OCI-LY7 (cell line): ENCODE results near the gene DDB1. TPM values are rescaled to one million over a fixed set of nuclear protein-coding genes. Genes with fewer than 3 reads are reported as not detected.

Source experiments
- BruUV-seq: library from RNA; stranded (reverse); fragments of 400-500 nt; replicated peaks from 2 replicates; lab custom pipeline; 2021; lab: Mats Ljungman, UMichigan
- CTCF ChIA-PET: fragments of 300-600 bp; sonication (Branson Sonifier 250); formaldehyde crosslinking; loops from one replicate; lab custom pipeline; 2022; ENCODE audit warnings: antibody characterized with exemption; ENCODE audit not compliant: unreplicated experiment; lab: Charles Lee
- POLR2A ChIA-PET: fragments of 300-600 bp; sonication (Branson Sonifier 250); formaldehyde crosslinking; loops from one replicate; lab custom pipeline; 2022; ENCODE audit warnings: antibody characterized with exemption; lab: Charles Lee
- DNase-seq: peaks from one replicate; pipeline ENCODE4 v3.0.0-alpha.2; 2015; ENCODE audit warnings: low spot score
- H2AFZ ChIP-seq: fragments of 200-600 bp; sonication (generic), shearing (Covaris generic); 2 replicates; pipeline ENCODE4 v1.6.1; 2014; ENCODE audit warnings: mild to moderate bottlenecking, antibody characterized with exemption, low read length, moderate library complexity
- H3K27ac ChIP-seq: fragments of 200-600 bp; sonication (generic); 2 replicates; pipeline ENCODE4 v1.5.1; 2014; ENCODE audit warnings: mixed run types, low read depth, mild to moderate bottlenecking, moderate library complexity, low read length, inconsistent platforms; ENCODE audit not compliant: poor library complexity, severe bottlenecking
- H3K36me3 ChIP-seq: fragments of 200-600 bp; sonication (generic); 2 replicates; pipeline ENCODE4 v1.6.1; 2014; ENCODE audit warnings: mild to moderate bottlenecking, antibody characterized with exemption, low read length, moderate library complexity, mixed read lengths; ENCODE audit not compliant: insufficient read depth
- H3K4me1 ChIP-seq: fragments of 200-600 bp; sonication (generic); 2 replicates; pipeline ENCODE4 v1.5.1; 2014; ENCODE audit warnings: mild to moderate bottlenecking, low read length; ENCODE audit not compliant: insufficient read depth, poor library complexity, severe bottlenecking
- H3K4me2 ChIP-seq: fragments of 200-600 bp; sonication (generic); 2 replicates; pipeline ENCODE4 v1.6.1; 2014; ENCODE audit warnings: mild to moderate bottlenecking, low read length
- H3K4me3 ChIP-seq: fragments of 200-600 bp; sonication (generic); 2 replicates; pipeline ENCODE4 v1.5.1; 2014; ENCODE audit warnings: mild to moderate bottlenecking, low read depth, low read length; ENCODE audit not compliant: poor library complexity, severe bottlenecking
- H3K79me2 ChIP-seq: fragments of 200-600 bp; sonication (generic); 2 replicates; pipeline ENCODE4 v1.6.1; 2016; ENCODE audit warnings: low read depth, mild to moderate bottlenecking, low read length, moderate library complexity, mixed read lengths; ENCODE audit not compliant: insufficient read depth
- H3K9me2 ChIP-seq: fragments of 200-600 bp; sonication (generic); 2 replicates; pipeline ENCODE4 v1.6.1; 2016; ENCODE audit warnings: mild to moderate bottlenecking, low read length, mixed read lengths; ENCODE audit not compliant: insufficient read depth
- H3K9me3 ChIP-seq: fragments of 200-600 bp; sonication (generic); 2 replicates; pipeline ENCODE4 v1.6.1; 2014; ENCODE audit warnings: mild to moderate bottlenecking, mixed run types, low read length, mixed read lengths
- H4K20me1 ChIP-seq: fragments of 200-600 bp; sonication (generic); 2 replicates; pipeline ENCODE4 v1.6.1; 2014; ENCODE audit warnings: mild to moderate bottlenecking, antibody characterized with exemption, low read length, moderate library complexity, mixed read lengths; ENCODE audit not compliant: insufficient read depth
- EZH2phosphoT487 ChIP-seq: fragments of 200-600 bp; sonication (generic); IDR thresholded peaks from 2 replicates; pipeline ENCODE4 v1.6.1; 2018; ENCODE audit warnings: low read depth, borderline replicate concordance, mild to moderate bottlenecking, mixed run types, antibody characterized with exemption, low read length, moderate library complexity, mixed read lengths
- intact Hi-C: fragments of 100-400 bp; cut with micrococcal nuclease; formaldehyde crosslinking; loops from one replicate; pipeline ENCODE4 v1.10.0; 2022; ENCODE audit not compliant: unreplicated experiment
- total RNA-seq, 2 experiments: library from RNA; depleted of rRNA in 1 of 2; stranded (reverse); fragments of >200 nt in 1 of 2; shearing (Covaris generic) in 1 of 2; gene quantifications; 2 replicates each; pipeline ENCODE4 v1.2.3, GENCODE V29; 2014 to 2022
- TF ChIP-seq, protein P1 (sequence below): fragments of 200-600 bp; sonication (generic); conservative IDR thresholded peaks from 2 replicates; pipeline ENCODE4 v1.5.1; 2014; ENCODE audit warnings: mild to moderate bottlenecking, antibody characterized with exemption, low read length, moderate library complexity, mixed read lengths

Gene DDB1
- total RNA-seq, 2 experiments from 2014 or later: 194 to 225 TPM

DNA sequence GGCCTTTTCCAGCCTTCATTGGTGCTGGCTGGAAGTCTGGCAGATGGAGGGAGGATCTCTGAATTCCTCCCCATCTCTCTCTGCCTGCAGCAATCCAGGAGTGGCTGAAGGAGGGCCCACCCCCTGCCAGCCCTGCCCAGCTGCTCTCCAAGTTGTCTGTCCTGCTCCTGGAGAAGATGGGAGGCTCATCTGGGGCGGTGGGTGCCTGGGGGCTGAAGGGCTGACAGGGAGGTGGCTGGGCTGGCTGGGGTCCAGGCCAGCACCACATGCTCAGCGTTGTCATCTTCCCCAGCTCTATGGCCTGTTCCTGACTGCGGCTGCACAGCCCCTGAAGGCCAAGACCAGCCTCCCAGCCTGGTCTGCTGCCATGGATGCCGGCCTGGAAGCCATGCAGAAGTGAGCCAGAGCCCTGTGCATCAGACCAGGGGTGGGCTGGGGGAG, 12.3 kb upstream of the DDB1 start:
- intact Hi-C loops: no loop called here
- H2AFZ ChIP-seq: no peak overlapping the region
- H3K4me1 ChIP-seq: no peaks in the 10 kb centered on the region
- no peak overlapping the region for H3K4me3 ChIP-seq
- H3K9me2 ChIP-seq: no peaks in the 10 kb centered on the region
- no peak overlapping the region for H3K4me2 ChIP-seq
- no peaks in the 10 kb centered on the region for H3K79me2 ChIP-seq
- no peak for DNase-seq
- CTCF ChIA-PET: no interaction called here
- no peak overlapping the region for H3K27ac ChIP-seq
- no peaks in the 10 kb centered on the region for H4K20me1 ChIP-seq
- H3K36me3 ChIP-seq: peaks cover 55% of the 10 kb centered on the region
- POLR2A ChIA-PET: interaction anchor here (1.4 to 1.5 kb wide), 2 partner anchors 12 to 15 kb away, joined by 3 read pairs; no protein-coding TSS in a partner anchor
- H3K9me3 ChIP-seq: no peaks in the 10 kb centered on the region
- BruUV-seq: no TSS peak
- TF ChIP-seq, protein P1, sequence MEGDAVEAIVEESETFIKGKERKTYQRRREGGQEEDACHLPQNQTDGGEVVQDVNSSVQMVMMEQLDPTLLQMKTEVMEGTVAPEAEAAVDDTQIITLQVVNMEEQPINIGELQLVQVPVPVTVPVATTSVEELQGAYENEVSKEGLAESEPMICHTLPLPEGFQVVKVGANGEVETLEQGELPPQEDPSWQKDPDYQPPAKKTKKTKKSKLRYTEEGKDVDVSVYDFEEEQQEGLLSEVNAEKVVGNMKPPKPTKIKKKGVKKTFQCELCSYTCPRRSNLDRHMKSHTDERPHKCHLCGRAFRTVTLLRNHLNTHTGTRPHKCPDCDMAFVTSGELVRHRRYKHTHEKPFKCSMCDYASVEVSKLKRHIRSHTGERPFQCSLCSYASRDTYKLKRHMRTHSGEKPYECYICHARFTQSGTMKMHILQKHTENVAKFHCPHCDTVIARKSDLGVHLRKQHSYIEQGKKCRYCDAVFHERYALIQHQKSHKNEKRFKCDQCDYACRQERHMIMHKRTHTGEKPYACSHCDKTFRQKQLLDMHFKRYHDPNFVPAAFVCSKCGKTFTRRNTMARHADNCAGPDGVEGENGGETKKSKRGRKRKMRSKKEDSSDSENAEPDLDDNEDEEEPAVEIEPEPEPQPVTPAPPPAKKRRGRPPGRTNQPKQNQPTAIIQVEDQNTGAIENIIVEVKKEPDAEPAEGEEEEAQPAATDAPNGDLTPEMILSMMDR: no peak
- TF ChIP-seq EZH2phosphoT487: no peak

DNA sequence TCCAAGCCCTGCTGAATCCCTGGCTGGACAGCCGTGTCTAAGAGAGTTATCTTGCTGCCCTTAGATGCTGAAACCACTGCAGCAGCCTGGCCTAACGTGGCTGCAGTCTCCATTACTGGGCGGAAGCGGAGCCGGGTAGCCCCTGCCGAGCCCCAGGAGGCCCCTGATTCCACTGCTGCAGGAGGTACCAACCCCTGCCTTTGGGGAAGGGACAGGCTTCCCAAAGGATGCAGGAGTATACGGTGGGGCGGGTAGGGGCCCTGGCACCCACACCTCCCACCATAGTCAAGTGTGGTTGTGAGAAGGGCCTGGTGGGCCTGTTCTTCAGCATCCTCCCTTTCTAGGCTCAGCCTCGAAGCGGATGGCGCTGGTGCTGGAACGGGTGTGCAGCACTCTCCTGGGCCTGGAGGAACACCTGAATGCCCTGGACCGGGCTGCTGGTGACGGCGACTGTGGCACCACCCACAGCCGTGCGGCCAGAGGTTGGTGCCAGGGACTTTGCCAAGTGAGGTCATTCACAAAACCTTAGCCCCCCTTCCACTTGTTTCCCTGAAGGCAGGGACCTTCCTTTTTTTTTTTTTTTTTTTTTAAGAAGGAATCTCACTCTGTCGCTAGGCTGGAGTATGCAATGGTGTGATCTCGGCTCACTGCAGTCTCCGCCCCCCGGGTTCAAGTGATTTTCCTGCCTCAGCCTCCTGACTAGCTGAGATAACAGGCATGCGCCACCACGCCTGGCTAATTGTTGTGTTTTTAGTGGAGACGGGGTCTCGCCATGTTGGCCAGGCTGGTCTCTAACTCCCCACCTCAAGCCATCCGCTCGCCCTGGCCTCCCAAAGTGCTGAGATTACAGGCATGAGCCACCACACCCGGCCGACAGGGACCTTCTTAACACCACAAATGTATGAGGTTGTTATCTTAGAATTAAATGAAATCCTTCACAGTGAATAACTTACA, 11.2 kb upstream of the DDB1 start:
- DNase-seq: no peak
- Histone ChIP-seq H4K20me1 (no peaks in the 10 kb centered on the region), H3K36me3 (peaks cover 44% of the 10 kb centered on the region), H3K27ac (no peak overlapping the region), H3K9me3 (no peaks in the 10 kb centered on the region), H3K79me2 (no peaks in the 10 kb centered on the region), H3K9me2 (no peaks in the 10 kb centered on the region), H3K4me3 (no peak overlapping the region), H3K4me1 (no peaks in the 10 kb centered on the region), H3K4me2 (no peak overlapping the region), H2AFZ (no peak overlapping the region)
- intact Hi-C loops: no loop called here
- TF ChIP-seq EZH2phosphoT487: no peak
- TF ChIP-seq, protein P1: no peak
- ChIA-PET CTCF (no interaction called here), POLR2A (interaction anchor here (1.4 kb wide), 1 partner anchor 16 kb away, joined by 3 read pairs; no protein-coding TSS in a partner anchor)
- BruUV-seq: no TSS peak
